Activated naive CD4-positive, alpha-beta T cell treated with anti-CD3 and anti-CD28 coated beads, Interleukin-2, amount 50 U/mL, for 24 hours (primary cell): ENCODE measurements around the gene UBP1.
"Not testable (repeated sequence)": the region's sequence is repeated elsewhere in the genome, so short reads cannot be mapped to it uniquely, and the experiment has no call there.

Source experiments
- H3K27ac Mint-ChIP-seq: one replicate; pipeline ENCODE4 v1.8.0; 2021; ENCODE audit warnings: mild to moderate bottlenecking, mixed read lengths
- H3K27me3 Mint-ChIP-seq: one replicate; pipeline ENCODE4 v1.8.0; 2021; ENCODE audit warnings: mixed read lengths
- H3K36me3 Mint-ChIP-seq: one replicate; pipeline ENCODE4 v1.8.0; 2021; ENCODE audit warnings: mixed read lengths
- H3K4me1 Mint-ChIP-seq: one replicate; pipeline ENCODE4 v1.8.0; 2021; ENCODE audit warnings: mixed read lengths
- H3K4me3 Mint-ChIP-seq: one replicate; pipeline ENCODE4 v1.8.0; 2021; ENCODE audit warnings: mild to moderate bottlenecking, mixed read lengths
- H3K9me3 Mint-ChIP-seq: one replicate; pipeline ENCODE4 v1.8.0; 2021; ENCODE audit warnings: mixed read lengths

Gene UBP1

GRCh38 chr3:33440328-33441224, at the start of gene UBP1:
UBP1 (minus strand) TSS chr3:33440405; CDS start chr3:33439848, 557 bp downstream.
- Mint-ChIP-seq H3K27ac (peak within 1 kb of the TSS; percentile 100), H3K4me3 (peak within 1 kb of the TSS; percentile 100), H3K27me3 (no peaks in the 10 kb centered on the region), H3K4me1 (peaks cover 54% of the 10 kb centered on the region), H3K9me3 (no peaks in the 10 kb centered on the region), H3K36me3 (no peaks in the 10 kb centered on the region)

DNA sequence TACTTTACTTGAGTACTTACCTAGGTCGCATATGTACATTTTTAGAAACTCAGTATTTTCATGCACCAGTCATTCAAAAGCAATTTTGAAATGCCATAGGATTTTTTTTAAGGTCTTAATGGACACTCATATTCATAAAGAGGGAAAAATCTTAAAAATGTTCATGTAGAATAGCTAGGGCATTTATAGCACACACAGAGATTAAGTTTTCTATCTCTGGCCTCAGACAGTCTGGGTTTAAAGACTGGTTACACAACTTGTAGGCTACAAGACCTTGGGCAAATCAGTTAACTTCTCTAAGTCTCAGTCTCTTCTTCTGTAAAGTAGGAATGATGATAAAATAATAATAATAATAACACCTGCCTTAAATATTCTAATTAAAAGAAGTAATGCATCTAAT, 48.5 kb upstream of the UBP1 start:
- Mint-ChIP-seq H3K9me3 (no peaks in the 10 kb centered on the region), H3K27me3 (no peaks in the 10 kb centered on the region), H3K27ac (no peak overlapping the region), H3K4me3 (no peak overlapping the region), H3K36me3 (peaks cover 7% of the 10 kb centered on the region), H3K4me1 (no peaks in the 10 kb centered on the region)

GRCh38 chr3:33488246-33488645, 48.0 kb upstream of the UBP1 start:
- no peaks in the 10 kb centered on the region for H3K27me3 Mint-ChIP-seq
- H3K4me3 Mint-ChIP-seq, result no peak overlapping the region
- H3K9me3 Mint-ChIP-seq, result no peaks in the 10 kb centered on the region
- H3K27ac Mint-ChIP-seq, result no peak overlapping the region
- no peaks in the 10 kb centered on the region for H3K4me1 Mint-ChIP-seq
- H3K36me3 Mint-ChIP-seq, result peaks cover 7% of the 10 kb centered on the region

DNA sequence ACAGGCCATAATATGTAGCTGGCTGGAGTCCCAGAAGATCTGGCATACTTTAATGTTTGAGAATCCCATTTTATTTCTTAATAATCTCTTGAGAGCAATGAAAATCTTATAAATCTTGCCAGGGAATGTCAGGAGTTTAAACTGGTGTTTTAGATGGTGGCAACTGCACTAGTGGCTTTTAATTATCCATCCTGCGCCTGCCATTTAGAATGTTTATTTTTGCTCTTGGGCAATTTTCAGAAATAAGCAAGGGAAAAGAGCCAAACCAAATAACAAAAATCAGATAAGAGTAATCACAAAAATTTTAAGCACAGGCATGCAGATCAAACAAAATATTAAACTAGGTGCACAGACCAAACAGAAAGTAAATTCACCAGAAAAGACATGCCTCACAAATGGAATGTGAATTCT, 41.9 kb upstream of the UBP1 start:
- no peaks in the 10 kb centered on the region for H3K9me3 Mint-ChIP-seq
- no peaks in the 10 kb centered on the region for H3K4me1 Mint-ChIP-seq
- no peaks in the 10 kb centered on the region for H3K27me3 Mint-ChIP-seq
- H3K36me3 Mint-ChIP-seq, result peaks cover 3% of the 10 kb centered on the region
- no peak overlapping the region for H3K4me3 Mint-ChIP-seq
- no peak overlapping the region for H3K27ac Mint-ChIP-seq

DNA sequence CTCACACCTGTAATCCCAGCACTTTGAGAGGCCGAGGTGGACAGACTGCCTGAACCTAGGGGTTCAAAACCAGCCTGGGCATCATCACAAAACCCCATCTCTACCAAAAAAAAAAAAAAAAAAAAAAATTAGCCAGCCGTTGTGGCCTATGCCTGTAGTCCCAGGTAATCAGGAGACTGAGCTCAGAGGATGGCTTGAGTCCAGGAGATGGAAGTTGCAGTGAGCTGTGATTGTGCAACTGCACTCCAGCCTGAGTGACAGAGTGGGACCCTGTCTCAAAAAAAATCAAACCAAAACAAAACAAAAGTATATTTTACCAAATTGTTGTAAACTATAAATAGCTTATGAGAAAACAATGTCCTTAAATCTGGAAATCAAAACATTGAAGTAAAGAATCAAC, 34.7 kb upstream of the UBP1 start:
- Mint-ChIP-seq H3K4me3 (no peak overlapping the region), H3K27me3 (no peaks in the 10 kb centered on the region), H3K9me3 (no peaks in the 10 kb centered on the region), H3K36me3 (no peaks in the 10 kb centered on the region), H3K27ac (no peak overlapping the region), H3K4me1 (no peaks in the 10 kb centered on the region)

DNA sequence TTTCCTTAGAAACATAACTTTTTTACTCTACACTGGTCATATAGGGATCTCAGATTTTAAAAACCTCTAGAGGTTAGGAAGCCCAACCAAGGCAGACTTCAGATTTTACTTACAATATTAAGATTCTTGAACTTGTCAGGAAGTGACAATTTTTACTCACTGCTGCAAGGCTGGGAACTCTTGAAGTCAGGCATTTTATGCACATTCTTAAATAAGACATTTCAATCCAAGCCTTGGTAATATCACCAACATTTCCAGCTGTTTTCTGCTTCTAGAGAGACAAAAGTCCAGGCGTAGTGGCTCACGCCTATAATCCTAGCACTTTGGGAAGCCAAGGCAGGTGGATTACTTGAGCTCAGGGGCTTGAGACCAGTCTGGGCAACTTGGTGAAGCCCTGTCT, 33.6 kb upstream of the UBP1 start:
- no peak overlapping the region for H3K4me3 Mint-ChIP-seq
- H3K36me3 Mint-ChIP-seq, result no peaks in the 10 kb centered on the region
- no peaks in the 10 kb centered on the region for H3K27me3 Mint-ChIP-seq
- no peak overlapping the region for H3K27ac Mint-ChIP-seq
- H3K4me1 Mint-ChIP-seq, result no peaks in the 10 kb centered on the region
- no peaks in the 10 kb centered on the region for H3K9me3 Mint-ChIP-seq

DNA sequence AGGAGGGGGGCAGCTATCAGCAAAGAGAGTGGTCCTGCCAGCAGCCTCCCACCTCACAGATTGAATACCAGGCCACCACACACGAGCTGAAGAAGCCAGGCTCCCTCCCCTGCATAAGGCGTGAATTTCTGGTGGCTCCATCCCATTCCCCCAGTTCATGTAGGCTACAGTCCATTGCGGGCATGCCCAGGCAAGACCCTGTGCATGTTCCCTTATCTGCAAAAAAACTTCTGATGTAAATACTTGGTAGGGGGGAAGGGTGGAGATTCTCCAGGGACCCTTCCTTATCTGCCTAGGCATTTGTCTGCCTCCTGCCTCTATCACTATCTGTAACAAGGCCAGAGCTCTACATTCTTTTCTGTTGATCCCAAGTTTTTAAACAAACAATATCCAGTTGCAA, 27.6 kb upstream of the UBP1 start:
- peaks cover 21% of the 10 kb centered on the region for H3K36me3 Mint-ChIP-seq

GRCh38 chr3:33461097-33461496, 20.9 kb upstream of the UBP1 start:
- Mint-ChIP-seq H3K27ac (no peak overlapping the region), H3K4me1 (no peaks in the 10 kb centered on the region), H3K36me3 (peaks cover 15% of the 10 kb centered on the region), H3K27me3 (no peaks in the 10 kb centered on the region), H3K9me3 (peaks cover 4% of the 10 kb centered on the region), H3K4me3 (no peak overlapping the region)

More for the DNA sequence above, 27.6 kb upstream of the UBP1 start:
- Mint-ChIP-seq H3K27ac (no peak overlapping the region), H3K4me1 (no peaks in the 10 kb centered on the region), H3K27me3 (no peaks in the 10 kb centered on the region), H3K9me3 (peaks cover 4% of the 10 kb centered on the region), H3K4me3 (no peak overlapping the region)

- H3K27me3 Mint-ChIP-seq, H3K4me3 Mint-ChIP-seq, H3K27ac Mint-ChIP-seq, H3K9me3 Mint-ChIP-seq, H3K4me1 Mint-ChIP-seq: not testable (repeated sequence)
- peaks cover 16% of the 10 kb centered on the region for H3K36me3 Mint-ChIP-seq
Measured at GRCh38 chr3:33459577-33459976, 19.4 kb upstream of the UBP1 start.

DNA sequence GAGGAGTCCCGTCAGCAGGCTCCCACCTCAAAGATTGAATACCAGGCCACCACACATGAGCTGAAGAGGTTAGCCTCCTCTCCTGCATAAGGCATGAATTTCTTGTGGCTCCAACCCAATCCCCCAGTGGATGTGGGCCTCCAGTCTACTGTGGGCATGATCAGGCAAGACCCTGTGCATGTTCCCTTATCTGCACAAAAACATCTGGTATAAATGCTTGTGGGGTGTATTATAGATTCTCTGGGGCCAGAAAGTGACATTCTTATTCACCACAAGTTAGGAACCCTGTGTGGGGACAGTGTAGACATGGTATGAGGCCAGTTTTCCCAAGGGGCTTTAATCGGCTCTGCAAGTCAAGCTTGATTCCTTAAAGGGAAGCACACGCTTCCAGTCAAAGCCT, 18.2 kb upstream of the UBP1 start:
- H3K4me1 Mint-ChIP-seq, result peaks cover 7% of the 10 kb centered on the region
- H3K4me3 Mint-ChIP-seq, result no peak overlapping the region
- H3K9me3 Mint-ChIP-seq, result no peaks in the 10 kb centered on the region
- no peaks in the 10 kb centered on the region for H3K27me3 Mint-ChIP-seq
- peaks cover 16% of the 10 kb centered on the region for H3K36me3 Mint-ChIP-seq
- no peak overlapping the region for H3K27ac Mint-ChIP-seq

GRCh38 chr3:33456756-33457155, 16.6 kb upstream of the UBP1 start:
- H3K4me1 Mint-ChIP-seq, result peaks cover 7% of the 10 kb centered on the region
- no peaks in the 10 kb centered on the region for H3K27me3 Mint-ChIP-seq
- no peak overlapping the region for H3K4me3 Mint-ChIP-seq
- peaks cover 12% of the 10 kb centered on the region for H3K36me3 Mint-ChIP-seq
- no peaks in the 10 kb centered on the region for H3K9me3 Mint-ChIP-seq
- no peak overlapping the region for H3K27ac Mint-ChIP-seq

- Mint-ChIP-seq H3K4me1 (peaks cover 7% of the 10 kb centered on the region), H3K36me3 (peaks cover 10% of the 10 kb centered on the region), H3K9me3 (no peaks in the 10 kb centered on the region), H3K27me3 (no peaks in the 10 kb centered on the region), H3K4me3 (no peak overlapping the region), H3K27ac (no peak overlapping the region)
Measured at GRCh38 chr3:33453331-33453761, 13.1 kb upstream of the UBP1 start.

DNA sequence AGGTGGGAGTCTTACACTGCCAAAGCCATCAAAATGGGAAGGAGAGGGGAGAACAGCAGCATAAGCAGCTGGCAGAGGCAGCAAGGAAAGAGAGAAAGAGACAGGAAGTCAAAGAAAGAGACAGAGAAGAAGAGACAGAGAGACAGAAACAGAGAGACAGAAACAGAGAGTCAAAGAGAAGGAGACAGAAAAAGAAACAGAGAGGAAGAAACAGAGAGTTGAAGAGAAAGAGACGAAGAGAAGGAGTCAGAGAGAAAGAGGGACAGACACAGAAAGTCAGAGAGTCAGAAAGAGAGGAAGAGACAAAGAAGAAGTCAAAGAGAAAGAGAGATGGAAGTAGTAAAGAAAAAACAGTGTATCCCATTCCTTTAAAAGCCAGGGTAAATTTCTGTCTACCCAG, 11.8 kb upstream of the UBP1 start:
- H3K4me3 Mint-ChIP-seq, H3K9me3 Mint-ChIP-seq, H3K27ac Mint-ChIP-seq, H3K27me3 Mint-ChIP-seq: not testable (repeated sequence)
- H3K36me3 Mint-ChIP-seq, result peaks cover 10% of the 10 kb centered on the region
- peaks cover 16% of the 10 kb centered on the region for H3K4me1 Mint-ChIP-seq

GRCh38 chr3:33447958-33448357, 7.8 kb upstream of the UBP1 start:
- Mint-ChIP-seq H3K4me3 (peak overlapping the region; percentile 7), H3K27ac (no peak overlapping the region)

GRCh38 chr3:33447256-33447625, 7.0 kb upstream of the UBP1 start:
- H3K36me3 Mint-ChIP-seq, H3K27ac Mint-ChIP-seq, H3K9me3 Mint-ChIP-seq, H3K27me3 Mint-ChIP-seq: not testable (repeated sequence)
- Mint-ChIP-seq H3K4me1 (peaks cover 20% of the 10 kb centered on the region), H3K4me3 (peak overlapping the region; percentile 86)

More at GRCh38 chr3:33447958-33448357, 7.8 kb upstream of the UBP1 start:
- Mint-ChIP-seq H3K27me3 (no peaks in the 10 kb centered on the region), H3K9me3 (no peaks in the 10 kb centered on the region), H3K36me3 (peaks cover 2% of the 10 kb centered on the region), H3K4me1 (peaks cover 18% of the 10 kb centered on the region)

DNA sequence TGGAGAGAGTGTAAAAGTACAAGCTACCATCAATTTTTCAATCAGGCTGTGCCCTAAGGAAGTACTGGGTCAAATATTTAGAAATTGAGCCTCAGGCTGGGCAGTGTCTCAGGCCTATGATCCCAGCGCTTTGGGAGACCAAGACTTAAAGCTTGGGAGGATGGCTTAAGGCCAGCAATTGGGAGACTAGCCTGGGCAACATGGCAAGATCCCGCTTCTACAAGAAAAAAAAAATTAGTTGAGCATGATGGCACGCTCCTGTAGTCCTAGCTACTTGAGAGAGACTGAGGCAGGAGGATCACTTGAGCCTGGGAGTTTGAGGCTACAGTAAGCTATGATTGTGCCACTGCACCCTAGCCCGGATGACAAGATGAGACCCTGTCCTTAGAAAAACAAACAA, 2.0 kb upstream of the UBP1 start:
- Mint-ChIP-seq H3K27ac (peak overlapping the region; percentile 100), H3K4me3 (peak overlapping the region; percentile 54), H3K9me3 (no peaks in the 10 kb centered on the region), H3K27me3 (no peaks in the 10 kb centered on the region), H3K4me1 (peaks cover 48% of the 10 kb centered on the region), H3K36me3 (no peaks in the 10 kb centered on the region)
